Activated naive CD4-positive, alpha-beta T cell (primary cell): ENCODE measurements around the gene IP6K3.

Experiments
- DNase-seq, 4 experiments: peaks; one replicate each; lab custom pipeline; 2025; lab: John Stamatoyannopoulos, UW

IP6K3 gene

GRCh38 chr6:33705268-33705885 lies 41.3 kb downstream of the IP6K3 start:
- DNase-seq, result no peak

- DNase-seq, result no peak
Observed at GRCh38 chr6:33704215-33705066, 42.3 kb downstream of the IP6K3 start.

GRCh38 chr6:33702345-33702977 lies 44.2 kb downstream of the IP6K3 start:
- DNase-seq, result no peak

DNA sequence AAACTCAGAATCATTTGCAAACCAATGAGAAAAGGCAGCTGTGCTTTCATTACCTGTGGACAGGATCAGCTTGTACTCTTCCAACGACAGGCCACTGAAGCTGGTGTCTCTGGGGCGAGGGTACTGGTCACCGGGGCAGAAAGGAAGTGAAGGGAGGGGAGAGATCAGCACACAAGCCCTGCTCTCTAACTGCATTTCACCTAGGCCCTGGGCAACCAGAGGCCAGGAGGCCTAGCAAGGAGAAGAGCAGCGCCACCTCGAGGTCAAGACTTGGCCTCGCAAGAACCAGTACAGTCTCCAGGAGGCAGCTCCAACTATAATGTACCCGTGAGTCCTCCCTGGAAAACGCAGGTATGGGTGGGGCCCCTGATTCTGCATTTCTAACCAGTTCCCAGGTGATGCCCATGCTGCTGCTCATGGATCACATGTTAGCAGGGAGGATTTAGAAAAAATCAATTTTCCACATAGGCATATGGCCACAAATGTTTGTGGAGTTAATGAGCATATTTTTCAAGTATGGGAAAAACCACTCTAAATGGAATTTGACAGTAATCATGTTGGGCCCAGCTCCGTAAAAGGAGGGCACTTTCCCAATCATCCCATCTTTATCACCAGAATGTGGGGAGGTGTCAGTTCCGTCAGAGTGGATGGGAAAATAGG lies 46.2 kb downstream of the IP6K3 start:
- DNase-seq, result peak in 3 of 4 experiments; percentile 36 to 64 (median 61)

DNA sequence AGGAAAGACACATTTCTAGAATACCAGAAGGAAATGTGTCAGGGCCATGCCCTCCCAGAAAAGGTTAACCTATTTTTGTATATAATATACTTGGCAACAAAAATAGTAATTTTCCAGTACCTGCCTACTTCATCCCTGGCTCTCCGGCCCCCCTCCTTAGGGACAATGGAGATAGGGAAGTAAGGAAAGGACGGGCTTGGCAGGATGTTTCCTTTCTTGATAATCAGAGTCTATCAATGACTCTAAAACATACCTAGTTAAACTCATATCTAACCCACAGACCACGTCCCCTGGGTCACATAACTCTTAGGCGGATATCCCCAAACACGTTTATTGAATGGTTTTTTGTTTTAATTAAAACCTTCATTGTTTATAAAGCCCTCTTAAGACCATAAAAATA lies 47.0 kb downstream of the IP6K3 start:
- DNase-seq, result no peak

DNA sequence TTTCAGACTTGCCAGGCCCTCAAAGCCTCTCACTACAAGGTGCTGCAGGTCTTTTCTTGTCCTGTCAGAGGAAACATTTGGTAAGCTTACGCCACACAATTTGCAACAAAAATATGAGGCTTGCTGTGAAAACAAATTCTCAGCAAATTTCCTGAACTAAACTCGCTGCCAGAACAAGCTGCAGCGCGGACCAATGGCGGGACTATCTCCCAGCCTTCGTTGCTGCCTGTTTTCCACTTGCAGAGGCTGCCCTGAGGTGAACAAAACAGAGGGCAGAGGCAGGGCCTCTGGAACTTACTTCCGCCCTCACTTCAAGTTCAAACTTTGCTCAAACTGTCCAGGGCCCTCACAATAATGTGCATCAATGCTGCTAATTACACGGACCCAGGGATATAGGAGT lies 47.6 kb downstream of the IP6K3 start:
- DNase-seq, result no peak

- no peak for DNase-seq
Observed at GRCh38 chr6:33698494-33698893, 48.2 kb downstream of the IP6K3 start.

- DNase-seq, result no peak
Observed at GRCh38 chr6:33697845-33698244, 48.9 kb downstream of the IP6K3 start.

DNA sequence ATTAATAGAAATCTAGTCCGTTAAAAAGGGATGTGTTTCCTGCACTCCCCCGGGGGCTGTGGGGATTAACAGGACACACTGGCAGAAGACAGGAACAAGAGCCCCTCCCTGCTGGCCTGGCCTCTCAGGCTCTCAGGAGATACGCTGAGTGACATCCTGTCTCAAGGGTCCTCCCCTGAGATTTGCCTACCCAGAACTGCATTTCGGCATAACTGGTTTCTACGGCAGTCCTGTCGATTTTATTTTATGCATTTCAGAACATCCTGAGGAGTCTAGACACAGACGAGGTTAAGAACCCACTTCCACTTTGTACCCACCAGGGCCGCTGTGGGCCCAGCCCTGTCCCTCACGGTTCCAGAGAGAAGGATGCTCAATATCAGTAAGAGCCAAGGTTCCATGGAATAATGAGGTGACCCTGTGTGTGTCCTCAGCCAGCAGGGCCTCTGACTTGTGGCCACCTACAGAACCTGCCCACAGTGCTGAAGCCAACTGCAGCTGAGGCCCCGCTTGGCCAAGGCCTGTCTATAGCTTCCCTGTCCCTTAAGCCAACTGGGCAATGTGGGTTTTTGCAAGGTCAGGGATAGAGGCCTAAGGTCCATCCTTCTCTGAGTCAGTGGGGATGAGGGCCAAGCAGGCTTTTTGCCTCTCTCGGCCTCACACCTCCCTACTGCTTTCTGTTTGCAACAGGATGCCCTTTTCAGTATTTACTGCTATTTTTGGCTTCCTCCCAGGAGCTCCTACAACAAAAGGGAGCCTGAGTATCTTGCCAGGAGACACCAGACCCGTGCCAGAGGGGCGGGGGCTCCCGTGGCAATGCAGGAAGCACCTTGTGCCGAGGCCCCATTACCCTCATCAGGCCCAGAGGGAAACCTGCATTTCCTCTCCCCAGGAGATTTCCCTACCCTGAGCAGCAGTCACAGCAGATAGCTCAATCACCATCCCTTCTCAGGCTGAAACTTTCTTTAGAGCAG lies 49.9 kb downstream of the IP6K3 start:
- DNase-seq, result peak in 1 of 4 experiments; percentile 26

GRCh38 chr6:33696076-33696475 lies 50.6 kb downstream of the IP6K3 start:
- DNase-seq, result no peak

DNA sequence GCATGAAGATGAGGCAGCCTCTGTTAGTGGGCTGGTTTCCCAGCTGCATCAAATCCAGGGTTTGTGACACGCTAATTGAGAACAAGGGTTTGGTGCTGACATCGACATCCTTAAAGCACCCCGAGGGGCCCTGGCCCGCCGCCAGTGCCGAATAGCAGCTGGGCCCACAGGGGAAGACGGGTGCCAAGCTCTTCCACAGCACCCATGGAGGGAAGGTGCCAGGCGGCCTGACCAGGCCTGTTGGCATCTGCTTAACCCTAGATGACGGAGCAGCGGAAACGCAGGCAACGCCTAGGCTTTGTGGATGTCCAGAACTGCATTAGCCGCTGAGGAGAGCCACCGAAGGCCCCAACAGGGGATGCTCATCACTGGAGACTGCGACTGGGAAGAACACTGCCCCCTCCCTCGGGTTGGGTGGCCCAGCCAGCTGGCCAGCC lies 51.2 kb downstream of the IP6K3 start:
- no peak for DNase-seq

- no peak for DNase-seq
Observed at GRCh38 chr6:33694977-33695376, 51.7 kb downstream of the IP6K3 start.

DNA sequence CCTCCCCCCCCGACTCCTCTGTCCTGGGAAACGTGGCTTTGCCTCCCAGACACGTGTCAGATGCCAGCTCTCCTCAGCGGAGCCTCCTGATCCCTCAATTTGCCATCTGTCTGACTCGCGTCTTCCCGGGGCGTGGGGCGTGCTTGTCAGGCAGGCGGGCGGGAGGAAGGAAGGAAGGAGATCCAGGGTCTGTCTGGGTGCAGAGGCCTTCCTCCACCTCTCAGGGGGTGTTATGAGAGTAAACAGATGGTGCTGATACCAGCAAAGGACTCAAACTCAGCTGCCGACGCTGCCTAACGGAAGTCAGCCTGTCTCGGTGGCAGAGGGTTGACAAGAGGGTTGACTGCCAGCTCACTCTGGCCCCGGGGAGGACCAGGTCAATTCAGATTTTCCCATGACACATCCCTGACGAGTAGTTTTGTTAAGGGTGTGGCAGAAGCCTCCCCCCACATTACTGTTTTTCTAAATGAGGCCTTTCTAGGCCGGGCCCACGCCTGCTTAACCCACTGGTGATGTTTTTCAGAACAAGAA lies 52.2 kb downstream of the IP6K3 start:
- DNase-seq, result peak in 2 of 4 experiments; percentile 27 to 51

DNA sequence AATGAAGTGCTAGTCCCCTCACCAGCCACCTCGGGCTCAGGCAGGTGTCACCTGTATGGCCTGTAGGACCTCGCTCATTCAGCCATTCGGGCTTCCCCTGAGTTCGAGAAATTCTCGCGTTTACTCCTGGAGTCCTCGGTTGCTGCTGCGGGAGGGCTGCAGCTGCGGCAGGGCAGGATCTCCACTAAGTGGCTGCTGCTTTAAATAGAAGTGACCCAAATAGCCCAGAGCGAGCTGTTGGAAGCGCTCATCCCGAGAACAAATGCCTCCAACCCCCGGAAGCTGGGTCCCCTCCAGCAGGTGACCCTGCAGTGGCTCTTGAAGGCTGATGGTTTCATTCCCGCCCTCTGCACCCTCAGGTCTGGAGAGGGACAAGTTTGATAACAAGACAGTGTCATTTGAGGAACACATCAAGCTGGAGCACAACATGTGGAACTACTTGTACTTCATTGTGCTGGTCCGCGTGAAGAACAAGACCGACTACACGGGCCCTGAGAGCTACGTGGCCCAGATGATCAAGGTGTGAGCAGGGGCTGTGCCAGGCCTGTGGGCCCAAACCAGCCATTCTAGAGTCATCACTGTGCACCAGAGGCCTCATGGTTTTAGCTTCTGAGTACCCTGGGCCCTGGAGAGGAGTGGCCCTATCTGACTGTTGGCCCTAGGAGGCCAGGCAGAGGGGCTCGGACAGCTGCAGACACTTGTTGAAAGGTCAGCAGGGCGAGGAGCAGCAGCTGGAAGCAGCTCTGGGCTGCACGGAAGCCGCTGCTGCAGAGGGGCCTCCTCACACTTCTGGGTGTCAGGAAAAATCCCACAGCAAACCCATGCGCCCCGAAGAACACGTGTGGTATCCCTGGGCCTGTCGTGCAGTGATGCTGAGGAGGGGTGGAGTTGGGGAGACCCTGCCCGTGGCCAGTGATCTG lies 53.3 kb downstream of the IP6K3 start:
- DNase-seq, result no peak

GRCh38 chr6:33692760-33693158 lies 53.9 kb downstream of the IP6K3 start:
- DNase-seq, result peak in 2 of 4 experiments; percentile 32 to 40

DNA sequence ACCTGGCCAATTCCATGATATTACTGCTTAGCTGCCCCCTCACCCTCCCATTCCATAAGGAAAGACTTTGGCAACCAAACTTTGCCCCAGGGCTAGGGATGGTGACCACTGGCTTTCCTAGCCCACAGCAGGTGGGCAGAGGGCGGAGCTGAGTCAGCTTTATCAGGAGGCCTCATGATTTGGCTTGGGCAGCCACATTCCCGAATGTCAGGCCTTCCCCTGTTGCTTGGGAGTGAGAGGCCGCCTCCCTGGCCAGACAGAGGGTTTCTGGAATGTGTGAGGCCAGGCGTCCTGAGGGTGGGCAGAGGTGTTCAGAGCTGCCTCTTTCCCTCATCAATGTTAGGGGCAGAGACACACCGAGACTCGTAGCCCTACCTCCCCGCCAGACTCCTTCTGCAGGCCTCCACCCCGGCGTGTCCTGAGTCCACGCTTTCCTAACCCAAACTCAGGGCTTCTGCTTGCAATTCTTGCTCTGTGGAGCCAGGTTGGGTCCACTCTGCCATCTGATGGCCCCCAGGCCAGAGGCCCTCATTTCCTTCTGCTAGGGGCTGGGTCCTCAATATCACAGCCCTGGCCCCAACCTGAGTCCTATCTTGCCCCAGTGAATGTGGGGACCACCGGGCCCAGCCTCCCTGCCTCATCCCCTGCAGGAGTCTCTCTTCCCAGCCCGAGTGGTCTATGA lies 54.5 kb downstream of the IP6K3 start:
- no peak for DNase-seq

DNA sequence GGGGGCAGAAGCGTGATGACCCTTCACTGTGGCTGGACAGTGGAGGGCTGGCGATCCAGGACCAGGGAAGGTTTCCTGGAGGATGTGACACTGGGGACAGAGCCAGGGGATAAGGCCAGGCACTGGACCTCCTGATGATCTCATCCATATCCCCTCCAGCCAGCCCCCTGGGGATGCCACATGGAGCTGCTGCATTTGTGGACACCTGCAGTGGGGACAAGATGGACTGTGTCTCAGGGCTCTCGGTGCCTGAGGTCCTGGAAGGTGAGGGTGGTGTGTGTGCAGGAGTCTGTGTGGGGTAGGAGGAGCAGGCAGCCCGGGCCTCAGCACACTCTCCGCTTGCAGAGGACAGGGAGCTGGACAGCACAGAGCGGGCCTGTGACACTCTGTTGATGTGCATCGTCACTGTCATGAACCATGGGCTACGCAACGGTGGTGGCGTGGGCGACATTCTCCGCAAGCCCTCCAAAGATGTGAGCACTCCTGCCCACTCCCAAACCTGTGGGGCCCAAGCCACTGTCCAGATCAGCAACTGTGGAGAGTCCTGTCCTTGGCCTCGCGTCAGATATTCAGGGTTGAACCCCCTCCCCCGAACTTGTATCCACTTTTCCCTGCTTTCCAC lies 55.1 kb downstream of the IP6K3 start:
- no peak for DNase-seq

DNA sequence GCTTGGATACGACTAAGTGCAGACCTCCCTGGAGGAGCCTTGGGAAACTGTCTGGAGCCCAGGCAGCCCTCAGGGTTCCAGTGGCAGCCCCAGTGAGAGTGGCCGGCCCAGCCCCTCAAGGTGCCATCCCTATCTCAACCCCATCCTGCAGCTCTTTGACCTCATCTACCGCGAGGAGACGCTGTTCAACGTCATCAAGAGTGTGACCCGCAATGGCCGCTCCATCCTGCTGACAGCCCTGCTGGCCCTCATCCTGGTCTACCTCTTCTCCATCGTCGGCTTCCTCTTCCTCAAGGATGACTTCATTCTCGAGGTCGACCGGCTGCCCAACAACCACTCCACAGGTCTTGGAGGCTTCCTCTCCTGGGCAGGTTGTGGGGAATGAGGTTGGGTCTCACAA lies 55.9 kb downstream of the IP6K3 start:
- DNase-seq, result no peak

DNA sequence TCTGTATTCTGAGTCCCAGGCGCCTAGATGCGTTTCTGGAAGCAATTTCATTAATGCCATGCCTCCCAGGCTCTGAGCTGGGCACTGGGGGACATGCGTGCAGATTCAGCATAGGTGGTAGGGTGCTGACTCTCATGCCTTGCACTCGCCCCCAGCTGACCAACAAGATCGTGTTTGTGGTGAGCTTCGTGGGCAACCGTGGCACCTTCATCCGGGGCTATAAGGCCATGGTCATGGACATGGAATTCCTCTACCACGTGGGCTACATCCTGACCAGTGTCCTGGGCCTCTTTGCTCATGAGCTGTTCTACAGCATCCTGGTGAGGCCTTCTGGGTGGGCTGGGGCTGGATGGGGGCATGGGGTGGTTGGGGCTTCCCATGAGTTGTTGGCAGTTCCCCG lies 56.8 kb downstream of the IP6K3 start:
- no peak for DNase-seq
